ENCODE results near the gene RHBDD3.

DNA sequence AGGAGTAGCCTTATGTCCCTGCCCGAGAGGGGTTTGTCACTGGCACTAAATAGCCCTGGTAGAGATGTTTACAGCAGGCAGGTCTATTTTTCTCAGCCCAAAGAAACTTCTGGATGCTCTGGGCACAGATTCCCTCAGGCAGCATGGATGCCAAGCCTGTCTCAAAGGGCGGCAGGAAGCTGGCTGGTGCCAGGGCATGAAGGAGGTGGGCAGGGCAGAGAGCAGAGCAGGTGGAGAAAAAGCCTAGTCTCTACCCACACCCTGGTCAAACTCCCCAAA, 34.6 kb upstream of the RHBDD3 start:
- TF ChIP-seq, protein P1, sequence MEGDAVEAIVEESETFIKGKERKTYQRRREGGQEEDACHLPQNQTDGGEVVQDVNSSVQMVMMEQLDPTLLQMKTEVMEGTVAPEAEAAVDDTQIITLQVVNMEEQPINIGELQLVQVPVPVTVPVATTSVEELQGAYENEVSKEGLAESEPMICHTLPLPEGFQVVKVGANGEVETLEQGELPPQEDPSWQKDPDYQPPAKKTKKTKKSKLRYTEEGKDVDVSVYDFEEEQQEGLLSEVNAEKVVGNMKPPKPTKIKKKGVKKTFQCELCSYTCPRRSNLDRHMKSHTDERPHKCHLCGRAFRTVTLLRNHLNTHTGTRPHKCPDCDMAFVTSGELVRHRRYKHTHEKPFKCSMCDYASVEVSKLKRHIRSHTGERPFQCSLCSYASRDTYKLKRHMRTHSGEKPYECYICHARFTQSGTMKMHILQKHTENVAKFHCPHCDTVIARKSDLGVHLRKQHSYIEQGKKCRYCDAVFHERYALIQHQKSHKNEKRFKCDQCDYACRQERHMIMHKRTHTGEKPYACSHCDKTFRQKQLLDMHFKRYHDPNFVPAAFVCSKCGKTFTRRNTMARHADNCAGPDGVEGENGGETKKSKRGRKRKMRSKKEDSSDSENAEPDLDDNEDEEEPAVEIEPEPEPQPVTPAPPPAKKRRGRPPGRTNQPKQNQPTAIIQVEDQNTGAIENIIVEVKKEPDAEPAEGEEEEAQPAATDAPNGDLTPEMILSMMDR (IDR thresholded peaks at IDR 0.05), result no peak
- TF ChIP-seq EZH2 (IDR thresholded peaks at IDR 0.05; ENCODE audit: borderline replicate concordance, insufficient read depth, low read depth, low read length, poor library complexity, severe bottlenecking), result no peak

Measured in B cell (primary cell).